ENCODE results near the gene NBEAL2. TPM values are rescaled to one million over a fixed set of nuclear protein-coding genes. Genes with fewer than 3 reads are reported as not detected.
"Not testable (repeated sequence)": the region's sequence is repeated elsewhere in the genome, so short reads cannot be mapped to it uniquely, and the experiment has no call there.

Gene NBEAL2
- total RNA-seq, 4 donors from 2014 or later, result 176 to 519 (median 217) TPM

DNA sequence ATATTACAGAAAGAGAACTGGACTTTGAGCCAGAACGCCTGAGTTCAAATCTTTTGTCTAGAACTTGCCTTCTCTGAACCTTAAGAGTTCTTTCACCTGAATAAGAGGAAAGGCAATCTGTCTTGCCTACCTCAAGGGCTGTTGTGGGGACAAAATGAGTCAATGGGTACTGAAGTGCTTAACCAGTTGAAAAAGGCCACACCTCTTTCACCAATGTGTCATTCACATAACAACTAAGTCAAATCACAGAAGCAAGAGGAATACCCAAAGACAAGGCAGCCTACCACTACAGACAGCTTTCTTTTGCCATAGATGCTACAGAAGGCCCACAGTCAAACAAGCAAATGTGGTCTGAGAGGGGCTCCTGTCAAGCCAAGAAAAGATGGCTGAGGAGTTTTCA is 39.7 kb downstream of the NBEAL2 start:
- TF ChIP-seq POLR2A (IDR thresholded peaks at IDR 0.05), result no peak
- DNase-seq (ENCODE audit: low spot score in 2 of 2), result no peak
- intact Hi-C loops (cut with DNase I; ENCODE audit: low total_unique reads), result no loop called here
- H3K4me3 ChIP-seq (ENCODE audit: low read depth, poor library complexity, severe bottlenecking), result no peak overlapping the region
- WGBS, 2 donors, result 95 to 100% methylated on average over 1 of the region's 1 CpG

DNA sequence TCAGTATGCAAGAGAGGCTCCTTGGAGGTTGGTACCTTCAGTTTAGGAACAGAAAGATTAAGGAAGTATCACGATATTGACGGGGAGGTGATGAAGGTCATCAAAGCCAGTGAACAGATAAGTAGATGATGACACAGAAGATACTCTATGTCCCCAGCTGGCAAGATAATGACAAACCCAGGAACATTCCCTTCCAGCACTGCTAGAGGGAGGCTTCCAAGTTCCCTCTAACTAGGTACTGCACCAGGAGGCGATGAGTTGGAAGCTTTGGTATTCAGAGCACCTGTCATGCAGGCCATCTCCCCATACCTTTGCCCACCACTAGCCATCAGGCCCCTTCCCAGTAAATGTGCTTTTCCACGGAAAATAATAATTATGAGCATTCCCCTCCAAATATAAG is 40.8 kb downstream of the NBEAL2 start:
- no peak for DNase-seq (ENCODE audit: low spot score in 2 of 2)
- no peak for TF ChIP-seq POLR2A (IDR thresholded peaks at IDR 0.05)
- TF ChIP-seq, protein P1, sequence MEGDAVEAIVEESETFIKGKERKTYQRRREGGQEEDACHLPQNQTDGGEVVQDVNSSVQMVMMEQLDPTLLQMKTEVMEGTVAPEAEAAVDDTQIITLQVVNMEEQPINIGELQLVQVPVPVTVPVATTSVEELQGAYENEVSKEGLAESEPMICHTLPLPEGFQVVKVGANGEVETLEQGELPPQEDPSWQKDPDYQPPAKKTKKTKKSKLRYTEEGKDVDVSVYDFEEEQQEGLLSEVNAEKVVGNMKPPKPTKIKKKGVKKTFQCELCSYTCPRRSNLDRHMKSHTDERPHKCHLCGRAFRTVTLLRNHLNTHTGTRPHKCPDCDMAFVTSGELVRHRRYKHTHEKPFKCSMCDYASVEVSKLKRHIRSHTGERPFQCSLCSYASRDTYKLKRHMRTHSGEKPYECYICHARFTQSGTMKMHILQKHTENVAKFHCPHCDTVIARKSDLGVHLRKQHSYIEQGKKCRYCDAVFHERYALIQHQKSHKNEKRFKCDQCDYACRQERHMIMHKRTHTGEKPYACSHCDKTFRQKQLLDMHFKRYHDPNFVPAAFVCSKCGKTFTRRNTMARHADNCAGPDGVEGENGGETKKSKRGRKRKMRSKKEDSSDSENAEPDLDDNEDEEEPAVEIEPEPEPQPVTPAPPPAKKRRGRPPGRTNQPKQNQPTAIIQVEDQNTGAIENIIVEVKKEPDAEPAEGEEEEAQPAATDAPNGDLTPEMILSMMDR (IDR thresholded peaks at IDR 0.05), result no peak
- no peak overlapping the region for H3K4me3 ChIP-seq (ENCODE audit: low read depth, poor library complexity, severe bottlenecking)
- WGBS, 2 donors, result 94 to 98% methylated on average over 4 of the region's 4 CpGs
- intact Hi-C loops (cut with DNase I; ENCODE audit: low total_unique reads), result no loop called here

DNA sequence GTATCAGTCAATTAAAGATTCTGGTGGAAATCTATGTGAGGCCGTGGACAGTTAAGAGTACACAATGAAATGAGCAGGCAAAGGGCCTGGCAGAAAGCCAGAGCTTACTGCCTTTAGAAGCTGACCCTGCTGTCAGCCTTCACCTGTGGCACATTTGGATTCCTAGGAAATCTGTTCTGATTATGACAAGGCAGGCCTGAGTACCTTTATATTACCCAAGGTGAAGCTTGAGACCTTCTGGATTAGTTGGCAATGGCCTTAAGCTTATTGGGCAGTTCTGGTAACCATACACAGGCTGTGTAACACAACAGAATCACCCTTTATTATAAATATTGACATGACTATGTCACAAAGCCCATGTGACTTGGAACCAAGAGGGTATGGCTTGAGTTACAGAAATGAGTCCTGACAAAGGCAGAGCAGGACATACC is 43.2 kb downstream of the NBEAL2 start:
- H3K4me3 ChIP-seq (ENCODE audit: low read depth, poor library complexity, severe bottlenecking), result no peak overlapping the region
- DNase-seq (ENCODE audit: low spot score in 2 of 2), result no peak
- intact Hi-C loops (cut with DNase I; ENCODE audit: low total_unique reads), result no loop called here
- TF ChIP-seq POLR2A (IDR thresholded peaks at IDR 0.05), result no peak
- TF ChIP-seq, protein P1 (IDR thresholded peaks at IDR 0.05), result no peak
- 61 to 69% methylated on average over 1 of the region's 1 CpG for WGBS, 2 donors

DNA sequence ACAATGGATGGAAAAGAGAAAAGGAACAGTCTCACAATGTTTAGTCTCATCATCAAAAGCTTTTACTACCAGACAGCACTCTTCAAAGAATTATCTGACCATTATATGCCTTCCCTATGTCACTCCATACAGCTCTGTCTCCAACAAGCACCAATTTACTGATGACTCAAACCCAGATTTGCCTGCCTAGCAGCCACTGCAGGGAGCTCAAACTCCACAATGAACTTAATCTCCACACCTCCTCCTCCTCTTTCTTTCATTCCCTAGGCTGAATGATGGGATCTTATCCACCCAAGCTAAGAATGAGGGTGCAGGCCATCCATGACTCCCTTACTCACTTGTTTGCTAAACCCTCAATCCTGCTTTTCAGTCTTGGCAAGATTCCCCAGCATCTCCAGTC is 45.5 kb downstream of the NBEAL2 start:
- no peak overlapping the region for H3K4me3 ChIP-seq (ENCODE audit: low read depth, poor library complexity, severe bottlenecking)
- DNase-seq (ENCODE audit: low spot score in 2 of 2), result no peak
- intact Hi-C loops (cut with DNase I; ENCODE audit: low total_unique reads), result no loop called here
- TF ChIP-seq POLR2A (IDR thresholded peaks at IDR 0.05), result no peak
- TF ChIP-seq, protein P1 (IDR thresholded peaks at IDR 0.05), result no peak

DNA sequence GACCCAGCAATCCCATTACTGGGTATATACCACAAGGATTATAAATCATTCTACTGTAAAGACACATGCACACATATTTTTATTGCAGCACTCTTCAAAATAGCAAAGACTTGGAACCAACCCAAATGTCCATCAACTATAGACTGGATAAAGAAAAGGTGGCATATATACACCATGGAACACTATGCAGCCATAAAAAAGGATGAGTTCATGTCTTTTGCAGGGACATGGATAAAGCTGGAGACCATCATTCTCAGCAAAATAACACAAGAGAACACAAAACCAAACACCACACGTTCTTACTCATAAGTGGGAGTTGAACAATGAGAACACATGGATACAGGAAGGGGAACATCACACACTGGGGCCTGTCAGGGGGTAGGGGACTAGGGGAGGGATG is 47.0 kb downstream of the NBEAL2 start:
- H3K4me3 ChIP-seq (ENCODE audit: low read depth, poor library complexity, severe bottlenecking); DNase-seq (ENCODE audit: low spot score in 2 of 2); intact Hi-C loops (cut with DNase I; ENCODE audit: low total_unique reads): not testable (repeated sequence)
- 88 to 95% methylated on average over 1 of the region's 1 CpG for WGBS, 2 donors

DNA sequence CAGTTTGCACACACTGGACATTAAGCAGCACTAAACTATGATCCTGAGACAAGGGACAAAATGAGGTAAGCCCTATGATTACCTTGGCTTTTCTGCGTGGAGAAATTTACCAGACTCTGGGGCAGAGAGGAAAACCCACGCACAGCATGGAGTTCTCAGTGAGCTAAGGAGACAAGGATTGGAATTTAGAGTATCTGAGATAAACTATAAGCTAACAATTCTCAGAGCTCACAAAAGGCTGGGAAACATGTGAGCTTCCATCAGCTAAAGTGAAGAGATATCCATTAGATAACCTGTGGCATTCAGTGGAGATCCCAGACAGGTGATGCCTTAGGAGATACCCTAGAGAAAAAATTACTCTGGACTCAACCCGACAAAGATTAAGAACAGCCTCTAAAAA is 48.7 kb downstream of the NBEAL2 start:
- H3K4me3 ChIP-seq (ENCODE audit: low read depth, poor library complexity, severe bottlenecking), result no peak overlapping the region
- no peak for DNase-seq (ENCODE audit: low spot score in 2 of 2)
- WGBS, 2 donors, result 88 to 94% methylated on average over 3 of the region's 3 CpGs
- intact Hi-C loops (cut with DNase I; ENCODE audit: low total_unique reads), result no loop called here
- no peak for TF ChIP-seq POLR2A (IDR thresholded peaks at IDR 0.05)
- TF ChIP-seq, protein P1 (IDR thresholded peaks at IDR 0.05), result no peak

DNA sequence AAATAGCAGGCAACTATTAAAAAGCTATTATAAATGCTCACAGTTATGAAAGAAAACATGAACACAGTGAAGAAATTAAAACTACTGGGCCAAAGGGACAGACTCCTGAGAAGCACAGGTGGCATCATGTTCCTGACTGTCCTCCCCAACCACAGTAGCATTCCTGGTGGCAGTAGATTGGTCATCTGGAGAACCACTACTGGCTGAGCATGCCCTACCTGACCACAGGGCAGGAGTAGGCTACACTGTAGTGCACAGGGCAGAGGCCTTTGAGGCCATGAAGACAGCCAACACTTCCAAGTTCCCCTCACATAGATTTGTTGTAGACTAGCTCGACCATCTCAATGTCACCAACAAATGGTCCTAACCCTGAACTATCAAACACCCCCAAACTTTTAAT is 49.2 kb downstream of the NBEAL2 start:
- H3K4me3 ChIP-seq (ENCODE audit: low read depth, poor library complexity, severe bottlenecking), result no peak overlapping the region
- no peak for DNase-seq (ENCODE audit: low spot score in 2 of 2)
- TF ChIP-seq POLR2A (IDR thresholded peaks at IDR 0.05), result no peak
- TF ChIP-seq, protein P1 (IDR thresholded peaks at IDR 0.05), result no peak
- 94 to 100% methylated on average over 1 of the region's 1 CpG for WGBS, 2 donors
- intact Hi-C loops (cut with DNase I; ENCODE audit: low total_unique reads), result no loop called here

DNA sequence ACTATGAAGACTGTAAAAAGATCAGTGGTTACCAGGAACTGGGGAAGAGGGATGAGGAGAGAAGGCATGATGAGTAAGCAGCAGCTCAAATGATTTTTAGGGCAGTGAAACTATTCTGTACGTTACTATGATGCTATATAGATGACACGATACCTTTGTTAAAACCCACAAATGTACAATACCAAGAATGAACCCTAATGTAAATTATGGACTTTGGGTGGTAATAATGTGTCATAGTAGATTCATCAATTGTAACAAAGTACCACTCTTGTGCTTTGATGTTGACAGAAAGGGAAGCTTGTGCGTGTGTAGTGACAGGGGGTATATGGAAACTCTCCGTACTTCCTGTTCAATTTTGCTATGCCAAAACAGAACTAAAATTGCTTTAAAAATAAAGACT is 51.6 kb downstream of the NBEAL2 start:
- H3K4me3 ChIP-seq (ENCODE audit: low read depth, poor library complexity, severe bottlenecking); DNase-seq (ENCODE audit: low spot score in 2 of 2): not testable (repeated sequence)
- 82 to 92% methylated on average over 4 of the region's 4 CpGs for WGBS, 2 donors
- intact Hi-C loops (cut with DNase I; ENCODE audit: low total_unique reads), result loop anchor here (10.0 kb wide), 1 partner anchor 294 kb away; no protein-coding TSS in a partner anchor
